GM19395 (cell line): ENCODE results near the gene PRDM2.

Experiments used
- ATAC-seq: cut with Tn5 transposase; IDR thresholded peaks from one replicate; pipeline ENCODE4 v1.9.1; 2021; ENCODE audit warnings: mild to moderate bottlenecking, moderate library complexity; ENCODE audit not compliant: unreplicated experiment

PRDM2 gene

GRCh38 chr1:13730751-13731482 is 30.9 kb downstream of the PRDM2 start:
- ATAC-seq, result peak; percentile 94

- ATAC-seq, result no peak
Measured at GRCh38 chr1:13731897-13732296, 31.9 kb downstream of the PRDM2 start.

- no peak for ATAC-seq
Measured at GRCh38 chr1:13732971-13733667, 33.1 kb downstream of the PRDM2 start.

GRCh38 chr1:13733711-13734110 is 33.7 kb downstream of the PRDM2 start:
- no peak for ATAC-seq

- ATAC-seq, result no peak
Measured at GRCh38 chr1:13735168-13735930, 35.4 kb downstream of the PRDM2 start.

GRCh38 chr1:13737398-13737797 is 37.4 kb downstream of the PRDM2 start:
- no peak for ATAC-seq

GRCh38 chr1:13746342-13746741 is 46.4 kb downstream of the PRDM2 start:
- no peak for ATAC-seq

- ATAC-seq, result peak; percentile 83
Measured at GRCh38 chr1:13748610-13749505, 48.9 kb downstream of the PRDM2 start.

- ATAC-seq, result peak; percentile 34
Measured at GRCh38 chr1:13749543-13750341, 49.8 kb downstream of the PRDM2 start.

- no peak for ATAC-seq
Measured at GRCh38 chr1:13751458-13751871, 51.5 kb downstream of the PRDM2 start.

- no peak for ATAC-seq
Measured at GRCh38 chr1:13751985-13752384, 52.0 kb downstream of the PRDM2 start.

GRCh38 chr1:13752852-13753251 is 52.9 kb downstream of the PRDM2 start:
- no peak for ATAC-seq

GRCh38 chr1:13753636-13754402 is 53.8 kb downstream of the PRDM2 start:
- peak; percentile 46 for ATAC-seq

- no peak for ATAC-seq
Measured at GRCh38 chr1:13754510-13755103, 54.6 kb downstream of the PRDM2 start.

- ATAC-seq, result no peak
Measured at GRCh38 chr1:13756557-13757315, 56.7 kb downstream of the PRDM2 start.

- ATAC-seq, result no peak
Measured at GRCh38 chr1:13757693-13758092, 57.7 kb downstream of the PRDM2 start.

GRCh38 chr1:13759072-13759471 is 59.1 kb downstream of the PRDM2 start:
- ATAC-seq, result no peak

- ATAC-seq, result no peak
Measured at GRCh38 chr1:13760340-13760739, 60.4 kb downstream of the PRDM2 start.
